Upper lobe of right lung (tissue), 1 donor: ENCODE results near the gene SRGAP3. TPM values are rescaled to one million over a fixed set of nuclear protein-coding genes. Genes with fewer than 3 reads are reported as not detected.

ENCODE experiments used
- ATAC-seq: fragments of 200-7000 bp; cut with Tn5 transposase; one replicate; pipeline ENCODE4 v1.9.1; 2020; ENCODE audit warnings: mild to moderate bottlenecking, moderate library complexity
- DNase-seq: peaks from one replicate; pipeline ENCODE4 v3.0.0-alpha.2; 2020
- H3K27ac ChIP-seq: fragments of 200-600 bp; one replicate; pipeline ENCODE4 v1.8.0; 2022
- H3K27me3 ChIP-seq: fragments of 200-600 bp; one replicate; pipeline ENCODE4 v1.8.0; 2022; ENCODE audit warnings: mild to moderate bottlenecking
- H3K36me3 ChIP-seq: fragments of 200-600 bp; one replicate; pipeline ENCODE4 v1.8.0; 2022
- H3K4me1 ChIP-seq: fragments of 200-600 bp; one replicate; pipeline ENCODE4 v1.8.0; 2022
- H3K4me3 ChIP-seq: fragments of 200-600 bp; one replicate; pipeline ENCODE4 v1.8.0; 2022; ENCODE audit warnings: mild to moderate bottlenecking
- H3K9me3 ChIP-seq: fragments of 200-600 bp; one replicate; pipeline ENCODE4 v1.8.0; 2022
- intact Hi-C: fragments of 100-400 bp; cut with DNase I; formaldehyde crosslinking; loops from one replicate; pipeline ENCODE4 v1.11.0; 2022
- total RNA-seq: library from RNA; stranded (reverse); fragmentation: NEBNext Ultra II Directional; extraction: Animal tissue kit (Norgen Biotek cat#: 25700); gene quantifications from one replicate; pipeline ENCODE4 v1.2.1, GENCODE V29; 2021
- TF ChIP-seq, protein P1 (sequence below): fragments of 200-600 bp; IDR thresholded peaks from one replicate; pipeline ENCODE4 v1.8.0; 2022; ENCODE audit warnings: antibody characterized with exemption
- donor health status: DM: no; HTN: yes; CAD: no; lungs with severe emphysema.

The SRGAP3 gene
- total RNA-seq, 1 donor from 2014 or later: 3.2 TPM

DNA sequence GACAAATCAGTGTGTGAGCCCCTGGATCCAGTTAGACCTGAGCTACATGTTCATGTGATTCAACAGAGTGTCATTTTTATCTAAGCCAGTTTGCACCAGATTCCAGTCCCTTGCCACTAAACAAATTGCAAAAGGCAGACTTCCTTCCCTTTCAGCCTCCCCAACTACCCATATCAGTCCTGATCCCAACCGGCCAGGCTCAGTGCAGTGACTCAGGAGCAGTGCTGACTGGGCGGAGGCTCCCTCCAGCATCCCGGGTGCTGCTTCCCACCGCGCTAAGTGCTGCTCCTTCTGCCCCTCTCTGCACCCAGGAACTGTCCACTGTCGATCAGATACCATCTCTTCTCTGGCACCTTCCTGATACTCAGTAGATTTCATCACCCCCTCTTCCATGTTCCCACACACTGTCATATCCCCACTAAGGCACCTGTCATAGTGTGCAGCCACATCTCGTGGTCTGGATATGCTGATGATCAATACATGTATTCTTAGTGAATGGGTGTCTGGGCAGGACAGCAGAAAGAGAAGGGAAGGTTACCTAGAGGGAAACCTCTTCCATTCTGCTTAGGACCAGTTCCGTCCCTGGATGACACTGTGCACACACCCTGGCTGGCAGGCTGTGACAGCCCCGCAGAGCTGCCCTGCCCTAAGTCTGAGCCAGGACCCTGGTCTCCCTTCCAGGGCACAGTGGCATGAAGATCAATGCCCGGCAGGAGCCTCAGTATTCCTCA, 177.3 kb downstream of the SRGAP3 start:
- ATAC-seq (no peak), DNase-seq (no peak)
- Histone ChIP-seq H3K27me3 (no peaks in the 10 kb centered on the region), H3K9me3 (no peaks in the 10 kb centered on the region), H3K36me3 (no peaks in the 10 kb centered on the region), H3K27ac (no peak overlapping the region), H3K4me3 (no peak overlapping the region), H3K4me1 (peaks cover 3% of the 10 kb centered on the region)
- TF ChIP-seq, protein P1, sequence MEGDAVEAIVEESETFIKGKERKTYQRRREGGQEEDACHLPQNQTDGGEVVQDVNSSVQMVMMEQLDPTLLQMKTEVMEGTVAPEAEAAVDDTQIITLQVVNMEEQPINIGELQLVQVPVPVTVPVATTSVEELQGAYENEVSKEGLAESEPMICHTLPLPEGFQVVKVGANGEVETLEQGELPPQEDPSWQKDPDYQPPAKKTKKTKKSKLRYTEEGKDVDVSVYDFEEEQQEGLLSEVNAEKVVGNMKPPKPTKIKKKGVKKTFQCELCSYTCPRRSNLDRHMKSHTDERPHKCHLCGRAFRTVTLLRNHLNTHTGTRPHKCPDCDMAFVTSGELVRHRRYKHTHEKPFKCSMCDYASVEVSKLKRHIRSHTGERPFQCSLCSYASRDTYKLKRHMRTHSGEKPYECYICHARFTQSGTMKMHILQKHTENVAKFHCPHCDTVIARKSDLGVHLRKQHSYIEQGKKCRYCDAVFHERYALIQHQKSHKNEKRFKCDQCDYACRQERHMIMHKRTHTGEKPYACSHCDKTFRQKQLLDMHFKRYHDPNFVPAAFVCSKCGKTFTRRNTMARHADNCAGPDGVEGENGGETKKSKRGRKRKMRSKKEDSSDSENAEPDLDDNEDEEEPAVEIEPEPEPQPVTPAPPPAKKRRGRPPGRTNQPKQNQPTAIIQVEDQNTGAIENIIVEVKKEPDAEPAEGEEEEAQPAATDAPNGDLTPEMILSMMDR: no peak
- intact Hi-C loops: no loop called here

DNA sequence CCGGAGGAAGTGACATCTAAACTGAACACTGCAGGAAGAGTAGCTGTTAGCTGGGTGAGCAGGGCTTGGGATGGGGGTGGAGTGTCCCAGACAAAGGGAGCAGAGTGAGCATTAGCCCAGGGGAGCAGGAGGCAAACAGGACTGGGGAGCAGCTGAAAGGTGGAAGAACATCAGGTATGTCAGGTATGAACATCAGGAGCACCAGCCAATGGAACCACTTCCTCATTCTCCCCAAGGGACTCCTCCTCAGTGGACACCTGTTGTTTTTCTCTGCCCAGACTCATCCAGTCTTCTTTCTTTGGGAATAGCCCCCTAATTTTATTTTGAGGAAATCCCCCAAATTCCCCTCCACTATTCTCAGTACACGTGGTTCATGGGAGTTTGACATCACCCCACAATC, 178.5 kb downstream of the SRGAP3 start:
- Histone ChIP-seq H3K4me1 (peaks cover 3% of the 10 kb centered on the region), H3K36me3 (no peaks in the 10 kb centered on the region), H3K27me3 (no peaks in the 10 kb centered on the region), H3K4me3 (no peak overlapping the region), H3K27ac (no peak overlapping the region), H3K9me3 (no peaks in the 10 kb centered on the region)
- TF ChIP-seq, protein P1: no peak
- DNase-seq (no peak), ATAC-seq (no peak)
- intact Hi-C loops: no loop called here

DNA sequence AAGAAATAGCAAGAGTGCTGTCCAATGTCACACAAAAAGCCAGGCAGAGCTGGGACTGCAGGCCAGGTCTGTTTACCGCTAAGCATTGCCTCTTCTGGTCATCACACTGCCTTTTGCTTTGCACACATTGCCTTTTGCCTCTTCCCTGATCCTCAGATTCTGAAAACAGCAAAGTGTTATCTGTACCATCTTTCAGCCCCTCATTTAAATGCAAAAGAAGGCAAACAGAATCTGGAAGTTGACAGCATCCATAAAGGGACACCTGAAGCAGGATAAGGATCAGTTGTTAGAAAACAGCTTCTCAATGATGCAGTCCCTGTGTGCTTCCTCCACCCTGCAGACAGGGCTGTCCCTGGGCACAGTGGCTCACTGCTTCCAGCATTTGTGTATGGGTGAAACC, 179.5 kb downstream of the SRGAP3 start:
- Histone ChIP-seq H3K27ac (no peak overlapping the region), H3K27me3 (no peaks in the 10 kb centered on the region), H3K9me3 (no peaks in the 10 kb centered on the region), H3K4me1 (peaks cover 3% of the 10 kb centered on the region), H3K4me3 (no peak overlapping the region), H3K36me3 (no peaks in the 10 kb centered on the region)
- intact Hi-C loops: loop anchor here (10.0 kb wide), 1 partner anchor 95 kb away; no protein-coding TSS in a partner anchor
- DNase-seq (no peak), ATAC-seq (no peak)
- TF ChIP-seq, protein P1: no peak

DNA sequence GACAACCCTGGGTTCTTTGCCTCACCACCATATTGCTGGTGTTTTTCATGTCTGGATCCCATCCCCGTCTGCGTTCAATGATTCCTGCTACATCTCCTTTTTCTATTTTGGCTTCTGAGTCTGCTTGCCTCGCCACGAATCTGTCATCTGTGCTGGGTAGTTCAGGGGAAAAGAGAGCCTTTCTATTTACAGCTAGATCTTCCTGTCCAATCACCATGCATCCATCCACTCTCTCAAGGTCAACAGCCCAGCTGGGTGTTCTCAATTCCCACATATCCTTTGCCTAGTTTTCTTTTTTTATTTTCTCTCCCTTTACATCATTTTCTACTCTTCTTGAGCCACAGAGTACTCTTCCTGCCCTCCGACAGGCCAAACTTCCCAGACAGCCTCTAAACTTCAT, 181.4 kb downstream of the SRGAP3 start:
- peaks cover 3% of the 10 kb centered on the region for H3K4me1 ChIP-seq
- no peaks in the 10 kb centered on the region for H3K9me3 ChIP-seq
- no peak for DNase-seq
- no peaks in the 10 kb centered on the region for H3K27me3 ChIP-seq
- ATAC-seq: peak; percentile 49
- no peak overlapping the region for H3K4me3 ChIP-seq
- TF ChIP-seq, protein P1: no peak
- no peak overlapping the region for H3K27ac ChIP-seq
- intact Hi-C loops: loop anchor here (10.0 kb wide), 1 partner anchor 93 kb away; no protein-coding TSS in a partner anchor
- H3K36me3 ChIP-seq: no peaks in the 10 kb centered on the region

DNA sequence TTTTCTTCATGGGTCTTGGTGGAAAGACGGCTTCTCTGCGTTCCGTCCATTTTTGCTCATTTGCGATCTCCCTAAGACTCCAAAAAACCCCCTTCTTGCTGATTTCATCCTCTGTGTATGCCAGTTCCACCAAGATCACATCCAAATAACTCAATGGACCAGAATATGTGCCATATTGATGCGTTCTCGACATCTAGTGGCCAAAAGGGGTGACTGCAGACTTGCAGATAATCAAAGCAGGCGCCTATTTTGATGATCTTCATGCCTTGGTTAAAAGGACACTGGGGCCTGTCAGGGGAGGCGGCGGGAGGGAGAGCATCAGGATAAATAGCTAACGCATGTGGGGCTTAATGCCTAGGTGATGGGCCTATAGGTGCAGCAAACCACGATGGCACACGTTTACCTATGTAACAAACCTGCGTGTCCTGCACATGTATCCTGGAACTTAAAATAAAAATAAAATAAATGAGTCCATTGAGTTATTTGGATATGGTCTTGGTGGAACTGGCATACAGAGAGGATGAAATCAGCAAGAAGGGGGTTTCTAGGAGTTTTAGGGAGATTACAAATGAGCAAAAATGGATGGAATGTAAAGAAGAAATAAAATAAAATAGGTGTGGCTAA, 182.0 kb downstream of the SRGAP3 start:
- H3K27me3 ChIP-seq: no peaks in the 10 kb centered on the region
- H3K36me3 ChIP-seq: no peaks in the 10 kb centered on the region
- H3K4me1 ChIP-seq: peaks cover 3% of the 10 kb centered on the region
- no peak overlapping the region for H3K4me3 ChIP-seq
- no peak overlapping the region for H3K27ac ChIP-seq
- no peak for DNase-seq
- intact Hi-C loops: loop anchor here (10.0 kb wide), 1 partner anchor 93 kb away; no protein-coding TSS in a partner anchor
- TF ChIP-seq, protein P1: peak; percentile 83
- ATAC-seq: peak; percentile 77
- H3K9me3 ChIP-seq: peaks cover 3% of the 10 kb centered on the region
